HEK293 (cell line): Measurements from ENCODE around the gene PRG3.

Experiments used
- CTCF ChIA-PET: fragments of 350-600 bp; formaldehyde crosslinking; extraction: SDS; loops from one replicate; lab custom pipeline; 2021; ENCODE audit warnings: antibody characterized with exemption; lab: Yijun Ruan, JAX
- POLR2A ChIA-PET: fragments of 300-600 bp; formaldehyde crosslinking; extraction: SDS; loops from one replicate; lab custom pipeline; 2020; ENCODE audit warnings: antibody characterized with exemption, inconsistent platforms; lab: Yijun Ruan, JAX
- H3K27ac ChIP-seq: fragments of 200-500 bp; sonication (Bioruptor generic); 2 replicates; pipeline ENCODE4 v1.5.1; 2014; ENCODE audit warnings: low read depth, low read length, control low read depth, inconsistent platforms; ENCODE audit errors: extremely low read depth
- H3K36me3 ChIP-seq, 2 experiments: fragments of 200-500 bp in 1 of 2; sonication (Bioruptor generic) in 1 of 2; 1 replicate in 1 of 2; 2 replicates in 1 of 2; pipeline ENCODE4 v1.5.1; 2014 to 2017; ENCODE audit warnings: inconsistent platforms in 2 of 2, low read length in 2 of 2; ENCODE audit not compliant: control insufficient read depth in 2 of 2, insufficient read depth in 1 of 2
- H3K4me1 ChIP-seq: fragments of 200-500 bp; sonication (Bioruptor generic); 2 replicates; pipeline ENCODE4 v1.5.1; 2014; ENCODE audit warnings: mild to moderate bottlenecking, low read length, inconsistent platforms; ENCODE audit not compliant: control insufficient read depth, insufficient read depth
- H3K4me3 ChIP-seq: 2 replicates; pipeline ENCODE4 v1.5.1; 2011; ENCODE audit warnings: low read depth, mild to moderate bottlenecking, control low read depth, low read length, moderate library complexity
- H3K9me3 ChIP-seq: fragments of 200-500 bp; sonication (Bioruptor generic); 2 replicates; pipeline ENCODE4 v1.5.1; 2014; ENCODE audit warnings: low read depth, low read length, inconsistent platforms; ENCODE audit not compliant: control insufficient read depth, insufficient read depth
- AEBP2 ChIP-seq: fragments of 450-650 bp; formaldehyde crosslinking; IDR thresholded peaks from 2 replicates; pipeline ENCODE4 v1.5.1; 2016; ENCODE audit warnings: missing biosample characterization, missing genetic modification characterization, borderline replicate concordance
- BCL6B ChIP-seq: fragments of 450-650 bp; formaldehyde crosslinking; IDR thresholded peaks from 2 replicates; pipeline ENCODE4 v1.5.1; 2017; ENCODE audit warnings: missing biosample characterization, missing genetic modification characterization
- OVOL3 ChIP-seq: fragments of 450-650 bp; formaldehyde crosslinking; IDR thresholded peaks from 2 replicates; pipeline ENCODE4 v1.5.1; 2016; ENCODE audit warnings: missing biosample characterization, missing genetic modification characterization
- PRDM2 ChIP-seq: fragments of 450-650 bp; formaldehyde crosslinking; IDR thresholded peaks from 2 replicates; pipeline ENCODE4 v1.5.1; 2016; ENCODE audit warnings: missing biosample characterization, missing genetic modification characterization, borderline replicate concordance
- ZBTB21 ChIP-seq: fragments of 450-650 bp; formaldehyde crosslinking; IDR thresholded peaks from 2 replicates; pipeline ENCODE4 v1.5.1; 2017; ENCODE audit warnings: missing biosample characterization, missing genetic modification characterization
- ZBTB6 ChIP-seq: fragments of 450-650 bp; formaldehyde crosslinking; IDR thresholded peaks from 2 replicates; pipeline ENCODE4 v1.5.1; 2017; ENCODE audit warnings: missing biosample characterization, missing genetic modification characterization
- ZNF10 ChIP-seq: fragments of 450-650 bp; formaldehyde crosslinking; IDR thresholded peaks from 2 replicates; pipeline ENCODE4 v1.5.1; 2017; ENCODE audit warnings: missing biosample characterization, missing genetic modification characterization
- ZNF404 ChIP-seq: fragments of 450-650 bp; formaldehyde crosslinking; IDR thresholded peaks from 2 replicates; pipeline ENCODE4 v1.5.1; 2017; ENCODE audit warnings: missing biosample characterization, missing genetic modification characterization
- ZNF510 ChIP-seq: fragments of 450-650 bp; formaldehyde crosslinking; IDR thresholded peaks from 2 replicates; pipeline ENCODE4 v1.5.1; 2018; ENCODE audit warnings: mild to moderate bottlenecking, missing genetic modification characterization, missing biosample characterization; ENCODE audit not compliant: insufficient replicate concordance
- ZNF580 ChIP-seq: fragments of 450-650 bp; formaldehyde crosslinking; IDR thresholded peaks from 2 replicates; pipeline ENCODE4 v1.5.1; 2016; ENCODE audit warnings: missing biosample characterization, missing genetic modification characterization
- ZNF677 ChIP-seq: fragments of 450-650 bp; IDR thresholded peaks from 2 replicates; pipeline ENCODE4 v1.5.0; 2018; ENCODE audit warnings: missing biosample characterization, mild to moderate bottlenecking, missing genetic modification characterization, moderate library complexity
- ZNF791 ChIP-seq: fragments of 450-650 bp; formaldehyde crosslinking; IDR thresholded peaks from 2 replicates; pipeline ENCODE4 v1.5.1; 2016; ENCODE audit warnings: missing biosample characterization, missing genetic modification characterization

PRG3 gene

GRCh38 chr11:57354699-57355098 lies 26.3 kb downstream of the PRG3 start:
- ChIA-PET POLR2A (no interaction called here), CTCF (no interaction called here)
- Histone ChIP-seq H3K9me3 (no peaks in the 10 kb centered on the region), H3K36me3 (no peaks in the 10 kb centered on the region)
- TF ChIP-seq BCL6B = no peak
- TF ChIP-seq ZNF404 = no peak
- no peak for TF ChIP-seq ZNF791
- TF ChIP-seq ZNF677 = no peak
- TF ChIP-seq AEBP2 = no peak
- no peak for TF ChIP-seq ZBTB21 (tag by site-specific recombination)
- TF ChIP-seq ZBTB6 (tag by site-specific recombination) = no peak
- TF ChIP-seq ZNF10 (tag by site-specific recombination) = no peak
- no peak for TF ChIP-seq PRDM2 (tag by site-specific recombination)
- TF ChIP-seq ZNF510 (tag by site-specific recombination) = no peak
- no peak for TF ChIP-seq ZNF580
- TF ChIP-seq, all 188 proteins: peak for 0
- no peak overlapping the region for H3K27ac ChIP-seq
- H3K4me3 ChIP-seq = no peak overlapping the region
- no peaks in the 10 kb centered on the region for H3K4me1 ChIP-seq

- no peak overlapping the region for H3K4me3 ChIP-seq
- H3K36me3 ChIP-seq = no peaks in the 10 kb centered on the region
- no peak for TF ChIP-seq OVOL3
- CTCF ChIA-PET = interaction anchor here (1.1 to 3.1 kb wide), 3 partner anchors 8 to 291 kb away, joined by 3 to 13 read pairs (median 7); no protein-coding TSS in a partner anchor
- H3K27ac ChIP-seq = no peak overlapping the region
- H3K9me3 ChIP-seq = no peaks in the 10 kb centered on the region
- POLR2A ChIA-PET = no interaction called here
- no peaks in the 10 kb centered on the region for H3K4me1 ChIP-seq
Observed at GRCh38 chr11:57353852-57354251, 27.1 kb downstream of the PRG3 start.
